Stimulated activated naive CD4-positive, alpha-beta T cell treated with Interleukin-2 at 50 U/mL for 16 hours (primary cell): ENCODE data around the gene ICOSLG.
"Not testable (repeated sequence)": the region's sequence is repeated elsewhere in the genome, so short reads cannot be mapped to it uniquely, and the experiment has no call there.

ENCODE experiments used
- DNase-seq: peaks from one replicate; lab custom pipeline; 2025; lab: John Stamatoyannopoulos, UW

The ICOSLG gene

GRCh38 chr21:44223334-44223733 lies 17.4 kb downstream of the ICOSLG start:
- DNase-seq = not testable (repeated sequence)

- DNase-seq = not testable (repeated sequence)
These were observed 20.1 kb downstream of the ICOSLG start for GRCh38 chr21:44220674-44221073.

GRCh38 chr21:44218461-44218860 lies 22.3 kb downstream of the ICOSLG start:
- DNase-seq = not testable (repeated sequence)

- DNase-seq = not testable (repeated sequence)
These were observed 28.8 kb downstream of the ICOSLG start for GRCh38 chr21:44211978-44212377.

- DNase-seq = not testable (repeated sequence)
These were observed 29.2 kb downstream of the ICOSLG start for GRCh38 chr21:44211574-44211973.

- not testable (repeated sequence) for DNase-seq
These were observed 32.7 kb downstream of the ICOSLG start for GRCh38 chr21:44207860-44208646.

- DNase-seq = not testable (repeated sequence)
These were observed 33.8 kb downstream of the ICOSLG start for GRCh38 chr21:44206698-44207676.

- DNase-seq = not testable (repeated sequence)
These were observed 34.6 kb downstream of the ICOSLG start for GRCh38 chr21:44206187-44206586.

- DNase-seq = not testable (repeated sequence)
These were observed 38.0 kb downstream of the ICOSLG start for GRCh38 chr21:44202590-44203299.

GRCh38 chr21:44199997-44200396 lies 40.7 kb downstream of the ICOSLG start:
- not testable (repeated sequence) for DNase-seq

GRCh38 chr21:44199448-44199847 lies 41.3 kb downstream of the ICOSLG start:
- no peak for DNase-seq

- not testable (repeated sequence) for DNase-seq
These were observed 43.6 kb downstream of the ICOSLG start for GRCh38 chr21:44197156-44197516.

GRCh38 chr21:44196212-44197155 lies 44.3 kb downstream of the ICOSLG start:
- peak; percentile 69 for DNase-seq

GRCh38 chr21:44194888-44195287 lies 45.9 kb downstream of the ICOSLG start:
- DNase-seq = not testable (repeated sequence)

- not testable (repeated sequence) for DNase-seq
These were observed 46.3 kb downstream of the ICOSLG start for GRCh38 chr21:44194451-44194850.

GRCh38 chr21:44193108-44193507 lies 47.6 kb downstream of the ICOSLG start:
- not testable (repeated sequence) for DNase-seq

- DNase-seq = not testable (repeated sequence)
These were observed 50.1 kb downstream of the ICOSLG start for GRCh38 chr21:44190349-44191271.

- not testable (repeated sequence) for DNase-seq
These were observed 55.9 kb downstream of the ICOSLG start for GRCh38 chr21:44184862-44185261.

- not testable (repeated sequence) for DNase-seq
These were observed 58.5 kb downstream of the ICOSLG start for GRCh38 chr21:44182202-44182601.

GRCh38 chr21:44181506-44181905 lies 59.2 kb downstream of the ICOSLG start:
- DNase-seq = not testable (repeated sequence)
